Muscle layer of duodenum (tissue), 2 donors: ENCODE results near the gene TRPM2.

ENCODE experiments used
- H3K27ac ChIP-seq: one replicate; pipeline ENCODE4 v1.7.0; 2013; ENCODE audit warnings: mild to moderate bottlenecking, low read length
- H3K27me3 ChIP-seq: one replicate; pipeline ENCODE4 v1.7.0; 2013; ENCODE audit warnings: low read depth, mild to moderate bottlenecking, control low read depth, low read length
- H3K36me3 ChIP-seq, 2 donors: one replicate each; pipeline ENCODE4 v1.7.0; 2013; ENCODE audit warnings: low read length in 2 of 2, control low read depth in 1 of 2, mild to moderate bottlenecking in 1 of 2; ENCODE audit not compliant: insufficient read depth in 2 of 2, control insufficient read depth in 1 of 2
- H3K4me1 ChIP-seq, 2 donors: one replicate each; pipeline ENCODE4 v1.7.0; 2013; ENCODE audit warnings: low read length in 2 of 2, mild to moderate bottlenecking in 2 of 2, control low read depth in 1 of 2, moderate library complexity in 1 of 2; ENCODE audit not compliant: insufficient read depth in 2 of 2, control insufficient read depth in 1 of 2
- H3K4me3 ChIP-seq, 2 donors: one replicate each; pipeline ENCODE4 v1.7.0; 2013; ENCODE audit warnings: low read length in 2 of 2, low read depth in 1 of 2, mild to moderate bottlenecking in 1 of 2
- H3K9me3 ChIP-seq, 2 donors: one replicate each; pipeline ENCODE4 v1.7.0; 2013; ENCODE audit warnings: low read length in 2 of 2, control low read depth in 1 of 2, mild to moderate bottlenecking in 1 of 2; ENCODE audit not compliant: control insufficient read depth in 1 of 2
- donor health status: healthy.

The TRPM2 gene

DNA sequence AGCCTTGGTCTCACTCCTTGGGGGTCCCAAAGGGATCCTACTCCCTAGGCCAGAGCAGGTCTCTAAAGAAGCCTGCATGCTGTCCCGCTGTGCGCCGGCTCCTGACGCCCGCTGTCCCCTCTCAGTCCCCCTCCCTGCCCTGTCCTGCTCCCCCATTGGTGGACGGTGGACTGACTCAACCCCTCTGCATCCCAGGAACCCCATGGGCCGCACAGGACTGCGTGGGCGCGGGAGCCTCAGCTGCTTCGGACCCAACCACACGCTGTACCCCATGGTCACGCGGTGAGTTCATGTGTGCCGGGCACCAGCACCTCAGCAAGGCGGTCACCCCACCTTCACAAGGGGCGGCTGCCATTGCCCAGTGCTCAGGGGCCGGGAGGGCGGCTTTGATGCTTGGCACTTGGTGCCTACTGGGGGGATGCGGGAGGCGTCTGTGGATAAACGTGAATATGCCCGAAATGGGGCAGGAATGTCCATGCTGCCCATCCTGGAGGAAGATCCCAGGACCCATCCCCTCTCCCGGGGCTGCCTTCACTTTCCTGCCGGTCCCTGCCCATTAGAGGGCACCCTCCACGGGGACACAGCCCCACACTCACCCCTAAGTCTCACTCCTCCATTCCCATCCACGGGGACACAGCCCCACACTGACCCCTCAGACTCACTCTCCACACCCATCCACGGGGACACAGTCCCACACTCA is 81.7 kb downstream of the TRPM2 start:
- Histone ChIP-seq H3K4me3 (no peak overlapping the region), H3K9me3 (peaks cover 0 to 1% of the 10 kb centered on the region in 2 donors), H3K27ac (no peak overlapping the region), H3K36me3 (no peaks in the 10 kb centered on the region), H3K4me1 (peaks cover 0 to 17% of the 10 kb centered on the region in 2 donors), H3K27me3 (no peaks in the 10 kb centered on the region)

DNA sequence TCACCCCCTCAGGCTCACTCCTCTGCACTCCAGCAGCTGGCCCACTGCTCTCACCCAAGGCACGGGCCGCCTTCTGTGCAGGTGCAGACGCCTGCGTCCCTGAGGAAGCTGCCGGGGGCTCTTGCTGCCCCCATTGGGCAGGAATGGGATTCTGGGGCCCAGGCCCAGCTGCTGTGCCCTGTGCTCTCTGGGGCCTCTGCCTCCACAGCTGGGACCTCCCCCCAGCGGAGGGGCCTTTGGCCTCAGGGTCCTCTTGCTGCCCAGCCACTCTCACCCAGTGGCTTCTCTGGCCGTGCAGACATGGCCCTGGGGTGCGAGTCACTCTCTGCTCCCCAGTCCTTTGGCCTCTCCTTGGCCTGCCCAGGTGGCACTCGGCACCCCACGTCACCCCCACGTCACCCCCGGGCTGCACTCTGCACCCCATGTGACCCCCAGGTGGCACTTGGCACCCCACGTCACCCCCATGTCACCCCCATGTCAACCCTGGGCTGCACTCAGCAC is 82.7 kb downstream of the TRPM2 start:
- Histone ChIP-seq H3K9me3 (no peaks in the 10 kb centered on the region), H3K4me3 (no peak overlapping the region), H3K4me1 (peaks cover 0 to 17% of the 10 kb centered on the region in 2 donors), H3K27me3 (no peaks in the 10 kb centered on the region), H3K36me3 (no peaks in the 10 kb centered on the region), H3K27ac (no peak overlapping the region)

- Histone ChIP-seq H3K9me3 (no peaks in the 10 kb centered on the region), H3K4me3 (no peak overlapping the region), H3K27ac (no peak overlapping the region), H3K4me1 (peaks cover 0 to 17% of the 10 kb centered on the region in 2 donors), H3K36me3 (no peaks in the 10 kb centered on the region), H3K27me3 (no peaks in the 10 kb centered on the region)
These were observed 83.5 kb downstream of the TRPM2 start for GRCh38 chr21:44436958-44437357.

DNA sequence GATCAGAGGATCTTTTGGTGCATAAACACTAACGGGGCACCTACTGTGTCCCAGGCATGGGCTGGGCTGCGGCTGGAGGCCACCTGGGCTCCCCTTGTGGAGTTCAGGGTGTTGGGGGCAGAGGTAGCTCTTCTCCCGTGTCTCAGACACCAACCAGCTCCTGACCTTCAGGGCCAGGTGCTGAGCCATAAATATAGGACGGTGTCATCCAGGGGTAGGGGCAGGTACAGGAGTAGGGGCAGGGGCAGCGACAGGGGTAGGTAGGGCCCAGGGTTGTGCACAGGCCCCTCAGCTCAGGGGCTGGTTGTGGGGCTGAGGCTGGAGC is 83.9 kb downstream of the TRPM2 start:
- no peaks in the 10 kb centered on the region for H3K27me3 ChIP-seq
- no peaks in the 10 kb centered on the region for H3K36me3 ChIP-seq
- peaks cover 0 to 17% of the 10 kb centered on the region in 2 donors for H3K4me1 ChIP-seq
- H3K9me3 ChIP-seq, result no peaks in the 10 kb centered on the region
- H3K27ac ChIP-seq, result no peak overlapping the region
- no peak overlapping the region for H3K4me3 ChIP-seq

DNA sequence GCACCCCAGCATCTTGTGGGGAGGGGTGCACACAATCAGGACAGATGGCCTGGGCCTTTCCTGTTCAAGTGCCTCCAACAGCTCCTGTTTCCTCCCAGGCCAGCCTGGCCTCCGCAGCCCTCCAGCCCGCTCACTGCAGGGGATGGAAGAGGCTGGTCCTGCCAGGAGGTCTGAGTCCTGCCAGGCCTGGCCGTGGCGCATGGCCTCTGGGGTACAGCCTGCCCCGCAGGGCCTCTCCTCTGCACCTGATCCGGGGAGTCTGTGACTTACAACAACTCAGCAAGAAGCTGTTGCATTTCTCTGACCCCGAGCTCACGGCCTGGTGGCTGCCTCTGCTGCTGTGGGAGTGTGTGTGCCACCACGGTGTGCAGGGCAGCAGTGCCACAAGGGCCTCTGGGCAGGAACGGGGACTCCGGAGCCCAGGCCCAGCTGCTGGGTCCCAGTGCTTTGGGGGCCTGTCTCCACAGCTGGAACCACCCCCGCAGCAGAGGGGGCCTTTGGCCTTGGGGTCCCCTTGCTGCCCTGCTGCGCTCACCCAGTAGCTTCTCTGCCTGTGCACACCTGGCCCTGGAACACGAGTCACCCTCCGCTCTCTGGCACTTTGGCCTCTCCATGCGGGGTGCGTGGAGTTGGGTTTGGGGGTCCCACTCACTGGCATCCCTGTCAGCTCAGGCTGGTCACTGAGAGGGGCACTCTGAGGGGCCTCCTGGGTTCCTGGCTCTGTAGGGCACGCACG is 84.4 kb downstream of the TRPM2 start:
- Histone ChIP-seq H3K27ac (no peak overlapping the region), H3K9me3 (no peaks in the 10 kb centered on the region), H3K4me1 (peaks cover 0 to 17% of the 10 kb centered on the region in 2 donors), H3K4me3 (peak overlapping the region in 1 of 2 donors; percentile 17), H3K36me3 (no peaks in the 10 kb centered on the region), H3K27me3 (no peaks in the 10 kb centered on the region)

DNA sequence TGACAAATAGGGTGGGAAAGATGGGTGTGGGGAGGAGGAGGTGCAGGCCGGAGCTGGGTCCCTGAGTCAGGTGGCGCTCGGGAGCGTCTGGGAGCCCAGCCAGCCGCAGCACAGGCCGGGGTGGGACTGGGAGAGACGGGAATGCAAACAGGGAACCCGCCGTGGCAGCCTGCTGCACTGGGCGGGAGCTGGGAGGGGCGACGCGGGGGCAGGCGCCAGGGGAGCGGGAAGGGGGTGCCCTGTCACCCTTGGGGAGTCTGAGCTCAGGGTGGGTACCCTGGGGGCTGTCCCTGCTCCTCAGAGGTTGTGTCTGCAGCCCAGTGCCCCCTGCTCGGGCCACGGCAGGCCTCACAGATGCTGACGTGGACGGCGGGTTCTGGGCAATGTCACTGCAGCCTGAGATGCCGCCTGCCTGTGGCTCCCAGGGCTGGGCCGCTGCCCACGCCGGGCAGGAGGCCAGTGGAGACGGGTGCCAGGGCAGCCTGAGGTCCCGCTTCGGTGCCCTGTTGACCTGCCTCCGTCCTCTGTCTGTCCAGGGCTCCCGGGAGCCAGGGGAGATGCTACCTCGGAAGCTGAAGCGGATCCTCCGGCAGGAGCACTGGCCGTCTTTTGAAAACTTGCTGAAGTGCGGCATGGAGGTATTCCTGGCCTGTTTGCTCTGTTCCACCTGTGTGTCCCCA is 85.2 kb downstream of the TRPM2 start:
- no peaks in the 10 kb centered on the region for H3K27me3 ChIP-seq
- peaks cover 0 to 17% of the 10 kb centered on the region in 2 donors for H3K4me1 ChIP-seq
- H3K9me3 ChIP-seq, result no peaks in the 10 kb centered on the region
- peak overlapping the region in 1 of 2 donors; percentile 17 for H3K4me3 ChIP-seq
- H3K36me3 ChIP-seq, result no peaks in the 10 kb centered on the region
- H3K27ac ChIP-seq, result no peak overlapping the region

- H3K4me1 ChIP-seq, result peaks cover 0 to 17% of the 10 kb centered on the region in 2 donors
- peak overlapping the region in 1 of 2 donors; percentile 17 for H3K4me3 ChIP-seq
- no peaks in the 10 kb centered on the region for H3K27me3 ChIP-seq
- H3K27ac ChIP-seq, result no peak overlapping the region
- H3K9me3 ChIP-seq, result no peaks in the 10 kb centered on the region
- H3K36me3 ChIP-seq, result no peaks in the 10 kb centered on the region
These were observed 85.8 kb downstream of the TRPM2 start for GRCh38 chr21:44439211-44439600.

DNA sequence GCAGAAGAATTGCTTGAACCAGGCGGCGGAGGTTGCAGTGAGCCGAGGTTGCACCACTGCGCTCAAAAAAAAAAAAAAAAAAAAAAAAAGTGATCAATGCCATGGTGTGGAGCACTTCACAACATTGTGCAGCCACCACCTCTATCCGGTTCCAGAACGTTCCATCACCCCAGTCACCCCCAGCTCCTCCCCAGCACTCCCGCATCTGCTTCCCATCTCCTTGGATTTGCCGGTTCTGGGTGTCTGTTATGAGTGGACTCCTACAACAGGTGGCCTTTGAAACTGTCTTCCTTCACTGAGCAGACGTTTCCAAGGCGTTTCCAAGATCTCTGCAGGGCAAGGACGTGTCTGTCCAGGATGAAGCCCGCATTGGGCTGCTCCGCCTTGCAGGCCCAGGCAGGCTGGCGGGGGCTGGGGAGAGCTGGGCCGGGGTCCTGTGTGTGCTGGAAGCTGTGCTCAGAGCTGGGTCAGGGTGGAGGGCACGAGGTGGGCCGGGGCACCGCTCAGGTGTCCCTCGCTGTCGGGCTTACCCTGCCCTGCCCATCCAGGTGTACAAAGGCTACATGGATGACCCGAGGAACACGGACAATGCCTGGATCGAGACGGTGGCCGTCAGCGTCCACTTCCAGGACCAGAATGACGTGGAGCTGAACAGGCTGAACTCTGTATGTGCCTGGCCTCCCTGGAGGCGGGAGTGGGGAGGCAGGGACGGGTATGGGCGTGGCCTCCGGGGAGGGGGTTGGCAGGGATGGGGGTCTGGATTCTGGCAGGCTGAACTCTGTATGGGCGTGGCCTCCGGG is 87.0 kb downstream of the TRPM2 start:
- no peak overlapping the region for H3K27ac ChIP-seq
- no peaks in the 10 kb centered on the region for H3K36me3 ChIP-seq
- no peak overlapping the region for H3K4me3 ChIP-seq
- no peaks in the 10 kb centered on the region for H3K27me3 ChIP-seq
- no peaks in the 10 kb centered on the region for H3K9me3 ChIP-seq
- peaks cover 0 to 17% of the 10 kb centered on the region in 2 donors for H3K4me1 ChIP-seq

GRCh38 chr21:44441041-44441400 is 87.6 kb downstream of the TRPM2 start:
- H3K4me1 ChIP-seq, result peaks cover 0 to 17% of the 10 kb centered on the region in 2 donors
- H3K27me3 ChIP-seq, result no peaks in the 10 kb centered on the region
- H3K4me3 ChIP-seq, result no peak overlapping the region
- H3K36me3 ChIP-seq, result no peaks in the 10 kb centered on the region
- no peak overlapping the region for H3K27ac ChIP-seq
- H3K9me3 ChIP-seq, result no peaks in the 10 kb centered on the region

DNA sequence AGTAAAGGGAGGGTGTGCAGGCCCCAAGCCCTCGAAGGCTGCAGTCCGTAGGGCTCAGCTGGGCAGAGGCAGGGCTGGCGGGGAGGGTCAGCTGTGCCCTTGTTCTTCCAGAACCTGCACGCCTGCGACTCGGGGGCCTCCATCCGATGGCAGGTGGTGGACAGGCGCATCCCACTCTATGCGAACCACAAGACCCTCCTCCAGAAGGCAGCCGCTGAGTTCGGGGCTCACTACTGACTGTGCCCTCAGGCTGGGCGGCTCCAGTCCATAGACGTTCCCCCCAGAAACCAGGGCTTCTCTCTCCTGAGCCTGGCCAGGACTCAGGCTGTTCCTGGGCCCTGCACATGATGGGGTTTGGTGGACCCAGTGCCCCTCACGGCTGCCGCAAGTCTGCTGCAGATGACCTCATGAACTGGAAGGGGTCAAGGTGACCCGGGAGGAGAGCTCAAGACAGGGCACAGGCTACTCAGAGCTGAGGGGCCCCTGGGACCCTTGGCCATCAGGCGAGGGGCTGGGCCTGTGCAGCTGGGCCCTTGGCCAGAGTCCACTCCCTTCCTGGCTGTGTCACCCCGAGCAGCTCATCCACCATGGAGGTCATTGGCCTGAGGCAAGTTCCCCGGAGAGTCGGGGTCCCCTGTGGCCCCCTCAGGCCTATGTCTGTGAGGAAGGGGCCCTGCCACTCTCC is 88.3 kb downstream of the TRPM2 start:
- no peaks in the 10 kb centered on the region for H3K27me3 ChIP-seq
- H3K4me3 ChIP-seq, result no peak overlapping the region
- peaks cover 0 to 17% of the 10 kb centered on the region in 2 donors for H3K4me1 ChIP-seq
- H3K27ac ChIP-seq, result no peak overlapping the region
- no peaks in the 10 kb centered on the region for H3K9me3 ChIP-seq
- no peaks in the 10 kb centered on the region for H3K36me3 ChIP-seq
